ENCODE results near the gene PSMD1.

DNA sequence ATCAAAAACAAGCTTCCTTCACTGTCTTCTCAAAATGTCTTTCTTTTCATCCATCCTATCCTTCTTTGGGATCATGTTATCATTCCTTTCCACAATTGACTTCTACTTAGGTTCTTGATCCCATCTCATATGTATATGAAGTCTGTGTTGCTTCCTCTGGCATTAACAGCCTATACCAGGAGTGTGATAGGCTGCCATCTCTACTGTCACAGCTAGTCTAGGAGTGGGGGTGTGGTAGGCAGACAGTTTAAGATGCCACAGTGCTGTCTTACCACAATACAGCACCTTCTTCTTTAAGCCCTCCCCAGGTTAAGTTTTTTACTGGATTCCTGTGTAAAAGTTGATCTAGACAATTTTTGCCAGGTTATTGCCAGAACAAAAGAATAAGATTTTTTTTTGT is 71.9 kb downstream of the PSMD1 start:
- TF ChIP-seq CTCF (IDR thresholded peaks at IDR 0.05): no peak
- TF ChIP-seq POLR2A (IDR thresholded peaks at IDR 0.05): no peak
